Bone marrow (tissue), 2 donors: Measurements from ENCODE around the gene TWSG1.
A peak's percentile ranks its signal among the peaks of the same experiment; 100 is the strongest.

Experiments
- DNase-seq, 2 donors: peaks; one replicate each; lab custom pipeline; 2025; lab: John Stamatoyannopoulos, UW

The TWSG1 gene

GRCh38 chr18:9334329-9334972, at the start of gene TWSG1:
Gene TWSG1, plus strand, starts transcription at chr18:9334773. Its CDS starts 2,457 bp downstream, at chr18:9337230.
- peak; percentile 87 to 89 for DNase-seq

- DNase-seq: no peak
These were observed 49.0 kb upstream of the TWSG1 start for GRCh38 chr18:9285604-9286003.

GRCh38 chr18:9287036-9287435, 47.5 kb upstream of the TWSG1 start:
- DNase-seq: no peak

DNA sequence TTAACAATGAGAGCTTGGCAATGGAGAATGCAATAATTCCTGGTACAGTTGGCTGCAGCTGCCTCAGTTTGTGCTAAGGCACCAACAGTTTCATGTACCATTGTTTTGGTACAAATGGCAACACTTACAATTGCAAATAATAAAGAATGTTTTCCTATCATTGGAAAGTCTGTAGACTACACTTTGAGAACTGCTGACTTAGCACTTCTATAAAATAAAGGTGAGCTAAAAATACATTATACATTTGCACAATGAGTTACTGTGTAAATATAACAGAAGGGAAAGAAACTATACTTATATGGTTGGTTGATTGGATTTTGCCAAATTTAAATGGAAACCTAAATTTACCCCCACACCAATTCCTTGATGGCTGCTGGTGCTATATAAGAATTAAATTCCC, 44.9 kb upstream of the TWSG1 start:
- DNase-seq: no peak

- DNase-seq: no peak
These were observed 44.4 kb upstream of the TWSG1 start for GRCh38 chr18:9290156-9290555.

GRCh38 chr18:9292047-9292446, 42.5 kb upstream of the TWSG1 start:
- DNase-seq: no peak

GRCh38 chr18:9293948-9294347, 40.6 kb upstream of the TWSG1 start:
- DNase-seq: no peak

GRCh38 chr18:9296233-9297006, 38.2 kb upstream of the TWSG1 start:
- DNase-seq: no peak

DNA sequence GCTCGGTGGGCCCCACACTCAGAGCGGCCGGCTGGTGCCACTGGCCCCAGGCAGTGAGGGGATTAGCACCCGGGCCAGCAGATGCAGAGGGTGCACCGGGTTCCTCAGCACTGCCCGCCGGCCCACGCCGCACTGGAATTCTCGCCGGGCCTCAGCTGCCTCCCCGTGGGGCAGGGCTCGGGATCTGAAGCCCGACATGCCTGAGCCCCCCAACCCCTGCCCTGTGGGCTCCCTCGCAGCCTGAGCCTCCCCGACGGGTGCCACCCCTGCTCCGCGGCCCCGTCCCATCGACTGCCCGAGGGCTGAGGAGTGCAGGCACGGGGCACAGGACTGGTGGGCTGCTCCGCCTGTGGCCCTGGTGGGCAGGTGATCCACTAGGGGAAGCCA, 37.6 kb upstream of the TWSG1 start:
- no peak for DNase-seq

- DNase-seq: no peak
These were observed 30.0 kb upstream of the TWSG1 start for GRCh38 chr18:9304388-9305070.

GRCh38 chr18:9319333-9319732, 15.2 kb upstream of the TWSG1 start:
- no peak for DNase-seq

DNA sequence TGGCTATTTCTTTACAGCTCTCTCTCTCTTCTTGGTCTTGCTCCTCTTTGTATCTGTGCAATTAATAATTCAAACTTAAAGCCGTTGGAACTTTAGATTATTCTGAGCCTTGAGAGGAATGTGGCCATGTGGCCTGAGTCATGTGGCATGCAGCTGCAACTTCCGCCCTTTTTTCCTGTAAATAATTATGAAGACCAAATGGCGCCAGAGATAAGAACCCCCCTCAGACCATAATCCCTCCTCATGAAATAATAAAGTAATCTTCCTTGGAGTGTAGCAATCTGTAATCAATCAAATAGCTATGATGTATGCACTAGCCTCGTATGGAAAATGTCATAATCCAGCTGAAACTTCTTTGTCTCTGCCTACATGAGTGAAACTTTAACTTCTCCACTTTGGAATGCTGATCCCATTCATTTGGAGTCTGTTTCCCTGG, 13.5 kb upstream of the TWSG1 start:
- peak in 1 of 2 donors; percentile 67 for DNase-seq

- no peak for DNase-seq
These were observed 12.8 kb upstream of the TWSG1 start for GRCh38 chr18:9321736-9322135.

GRCh38 chr18:9322744-9323143, 11.8 kb upstream of the TWSG1 start:
- no peak for DNase-seq

DNA sequence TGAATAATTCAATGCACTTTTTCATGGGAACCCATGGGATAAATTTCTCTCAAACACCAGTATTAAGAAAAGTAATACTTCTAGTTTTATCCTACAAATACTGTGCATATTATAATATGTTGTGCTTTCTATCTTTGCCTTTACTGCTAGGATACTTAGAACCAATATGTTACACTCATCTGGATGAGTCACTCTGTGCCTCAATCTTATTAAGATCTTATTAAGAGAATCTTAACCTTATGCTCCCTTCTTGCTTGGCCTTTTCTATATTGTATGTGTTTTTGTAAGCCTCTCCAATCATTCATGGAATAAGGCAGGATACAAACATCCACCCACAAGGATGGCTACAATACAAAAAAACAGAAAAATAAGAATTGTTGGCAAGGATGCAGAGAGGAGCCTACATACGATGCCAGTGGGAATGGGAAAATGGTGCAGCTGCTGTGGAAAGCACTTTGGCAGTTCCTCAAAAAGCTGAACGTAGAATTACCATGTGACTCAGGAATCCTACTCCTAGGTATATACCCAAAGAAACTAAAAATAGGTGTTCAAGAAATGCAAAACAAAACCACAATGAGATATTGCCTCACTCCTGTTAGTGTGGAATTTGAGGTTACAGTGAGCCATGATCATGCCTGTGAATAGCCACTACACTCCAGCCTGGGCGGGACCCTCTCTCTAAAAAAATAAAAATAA, 10.7 kb upstream of the TWSG1 start:
- no peak for DNase-seq

- no peak for DNase-seq
These were observed 8.9 kb upstream of the TWSG1 start for GRCh38 chr18:9325716-9326115.

GRCh38 chr18:9328776-9329175, 5.8 kb upstream of the TWSG1 start:
- DNase-seq: no peak

- DNase-seq: no peak
These were observed 5.1 kb upstream of the TWSG1 start for GRCh38 chr18:9329471-9329870.

- DNase-seq: no peak
These were observed 4.2 kb upstream of the TWSG1 start for GRCh38 chr18:9330419-9330818.

DNA sequence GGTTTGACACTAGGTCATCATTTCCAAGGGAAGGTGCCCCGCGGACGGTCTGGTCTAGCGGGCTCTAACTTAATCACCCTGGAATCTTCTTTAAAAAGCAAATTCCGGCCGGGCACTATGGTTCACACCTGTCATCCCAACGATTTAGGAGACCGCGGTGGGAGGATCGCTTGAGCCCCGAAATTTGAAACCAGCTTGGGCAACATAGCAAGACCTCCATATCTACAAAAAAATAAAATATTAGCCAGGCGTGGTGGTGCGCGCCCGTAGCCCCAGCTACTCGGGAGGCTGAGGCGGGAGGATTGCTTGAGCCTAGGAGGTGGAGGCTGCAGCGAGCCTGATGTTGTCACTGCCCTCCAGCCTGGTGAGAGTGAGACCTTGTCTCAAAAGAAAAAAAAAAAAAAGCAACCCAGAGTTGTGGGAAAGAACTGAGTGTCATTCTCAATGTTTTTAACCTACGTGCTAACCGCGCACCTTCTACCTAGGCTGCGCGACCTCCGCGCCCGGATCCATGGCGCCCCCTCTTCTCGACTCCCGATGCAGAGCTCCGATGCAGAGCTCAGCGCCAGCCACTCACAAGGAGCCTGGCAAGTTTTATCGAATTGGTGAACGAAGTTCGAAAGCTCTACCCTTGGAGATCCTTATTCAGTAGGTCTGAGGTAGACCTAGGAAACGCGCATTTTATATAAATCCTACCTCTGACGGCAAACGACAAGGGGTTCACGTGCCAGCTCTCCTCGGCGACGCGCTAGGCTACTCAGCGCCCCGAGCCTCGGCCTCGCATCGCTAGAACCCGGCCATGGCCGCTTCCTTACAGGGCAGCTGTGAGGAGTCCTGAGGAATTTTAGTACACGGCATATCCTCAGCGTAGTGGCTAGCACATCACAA, 888 bp upstream of the TWSG1 start:
- no peak for DNase-seq

GRCh38 chr18:9334973-9335696, 562 bp downstream of the TWSG1 start:
- DNase-seq: peak in 1 of 2 donors; percentile 63
